GM21390 (cell line): ENCODE measurements around the gene CNTNAP2.
"Not testable (repeated sequence)": the region's sequence is repeated elsewhere in the genome, so short reads cannot be mapped to it uniquely, and the experiment has no call there.

Experiments
- ATAC-seq: cut with Tn5 transposase; IDR thresholded peaks from one replicate; pipeline ENCODE4 v1.9.1; 2021; ENCODE audit not compliant: unreplicated experiment

CNTNAP2 gene

GRCh38 chr7:147700702-147701101, 1584.1 kb downstream of the CNTNAP2 start:
- ATAC-seq = no peak

GRCh38 chr7:147707926-147708325, 1591.3 kb downstream of the CNTNAP2 start:
- ATAC-seq = no peak

GRCh38 chr7:147708871-147709270, 1592.3 kb downstream of the CNTNAP2 start:
- ATAC-seq = no peak

- no peak for ATAC-seq
Measured at GRCh38 chr7:147711447-147711846, 1594.8 kb downstream of the CNTNAP2 start.

- no peak for ATAC-seq
Measured at GRCh38 chr7:147721962-147722830, 1605.6 kb downstream of the CNTNAP2 start.

- ATAC-seq = no peak
Measured at GRCh38 chr7:147723536-147723935, 1606.9 kb downstream of the CNTNAP2 start.

- ATAC-seq = no peak
Measured at GRCh38 chr7:147731311-147731710, 1614.7 kb downstream of the CNTNAP2 start.

GRCh38 chr7:147737559-147738214, 1621.1 kb downstream of the CNTNAP2 start:
- not testable (repeated sequence) for ATAC-seq

- ATAC-seq = no peak
Measured at GRCh38 chr7:147742301-147742700, 1625.7 kb downstream of the CNTNAP2 start.

- ATAC-seq = no peak
Measured at GRCh38 chr7:147756300-147756699, 1639.7 kb downstream of the CNTNAP2 start.

GRCh38 chr7:147759327-147759943, 1642.8 kb downstream of the CNTNAP2 start:
- no peak for ATAC-seq

GRCh38 chr7:147765301-147765700, 1648.7 kb downstream of the CNTNAP2 start:
- ATAC-seq = no peak

- ATAC-seq = no peak
Measured at GRCh38 chr7:147771344-147771743, 1654.7 kb downstream of the CNTNAP2 start.

- no peak for ATAC-seq
Measured at GRCh38 chr7:147774461-147774860, 1657.9 kb downstream of the CNTNAP2 start.

- ATAC-seq = no peak
Measured at GRCh38 chr7:147775516-147776284, 1659.1 kb downstream of the CNTNAP2 start.

- ATAC-seq = no peak
Measured at GRCh38 chr7:147777309-147777708, 1660.7 kb downstream of the CNTNAP2 start.

- no peak for ATAC-seq
Measured at GRCh38 chr7:147779949-147780348, 1663.3 kb downstream of the CNTNAP2 start.

- ATAC-seq = no peak
Measured at GRCh38 chr7:147796581-147796980, 1680.0 kb downstream of the CNTNAP2 start.

GRCh38 chr7:147798001-147798400, 1681.4 kb downstream of the CNTNAP2 start:
- ATAC-seq = no peak

GRCh38 chr7:147801762-147802161, 1685.2 kb downstream of the CNTNAP2 start:
- not testable (repeated sequence) for ATAC-seq

- no peak for ATAC-seq
Measured at GRCh38 chr7:147803151-147803550, 1686.5 kb downstream of the CNTNAP2 start.
